Heart left ventricle (tissue), 16 donors: Measurements from ENCODE around the gene WBP1. TPM values are rescaled to one million over a fixed set of nuclear protein-coding genes. Genes with fewer than 3 reads are reported as not detected.

Experiments used
- ATAC-seq, 4 donors: fragments of 200-7000 bp; cut with Tn5 transposase; one replicate each; pipeline ENCODE4 v1.9.1; 2020 to 2022; ENCODE audit warnings: moderate library complexity in 4 of 4, mild to moderate bottlenecking in 3 of 4, moderate number of reproducible peaks in 1 of 4
- DNase-seq, 5 donors: peaks; one replicate each; pipeline ENCODE4 v3.0.0-alpha.2; 2020
- H3K27ac ChIP-seq, 12 donors: fragments of 200-600 bp; sonication (generic) in 4 of 12; one replicate each; pipeline versions ENCODE4 v1.5.0 to v1.8.0; 2016 to 2022; ENCODE audit warnings: mild to moderate bottlenecking in 2 of 12
- H3K27me3 ChIP-seq, 9 donors: fragments of 200-600 bp; sonication (generic) in 2 of 9; one replicate each; pipeline versions ENCODE4 v1.5.1 to v1.8.0; 2016 to 2022; ENCODE audit warnings: mild to moderate bottlenecking in 3 of 9
- H3K36me3 ChIP-seq, 9 donors: fragments of 200-600 bp; sonication (generic) in 2 of 9; one replicate each; pipeline versions ENCODE4 v1.5.0 to v1.8.0; 2018 to 2022; ENCODE audit warnings: mild to moderate bottlenecking in 2 of 9
- H3K4me1 ChIP-seq, 12 donors: fragments of 200-600 bp; sonication (generic) in 4 of 12; one replicate each; pipeline versions ENCODE4 v1.5.0 to v1.8.0; 2016 to 2022; ENCODE audit warnings: mild to moderate bottlenecking in 3 of 12
- H3K4me3 ChIP-seq, 12 donors: fragments of 200-600 bp; sonication (generic) in 4 of 12; one replicate each; pipeline versions ENCODE4 v1.5.0 to v1.8.0; 2017 to 2022; ENCODE audit warnings: mild to moderate bottlenecking in 9 of 12, moderate library complexity in 4 of 12
- H3K9me3 ChIP-seq, 12 donors: fragments of 200-600 bp; sonication (generic) in 4 of 12; one replicate each; pipeline versions ENCODE4 v1.5.0 to v1.8.0; 2016 to 2022; ENCODE audit warnings: mild to moderate bottlenecking in 1 of 12
- CTCF ChIP-seq, 12 donors: fragments of 200-600 bp; sonication (generic) in 4 of 12; IDR thresholded peaks; one replicate each; pipeline versions ENCODE4 v1.5.0 to v1.8.0; 2018 to 2022; ENCODE audit warnings: antibody characterized with exemption in 12 of 12, mild to moderate bottlenecking in 5 of 12
- POLR2A ChIP-seq, 2 donors: fragments of 450-650 bp; IDR thresholded peaks; one replicate each; pipeline ENCODE4 v1.6.1; 2017; ENCODE audit warnings: antibody characterized with exemption in 2 of 2, mild to moderate bottlenecking in 2 of 2, moderate library complexity in 2 of 2
- WGBS, 4 donors: extraction: QIAGEN DNeasy Blood & Tissue Kit in 2 of 4; methylation state at CpG; one replicate each; pipeline versions ENCODE4 v1.1.5 to v1.1.7; 2013 to 2018; 5-methylcytosine and 5-hydroxymethylcytosine counted together
- intact Hi-C, 10 donors: fragments of 100-400 bp; cut with DNase I; formaldehyde crosslinking; loops; one replicate each; pipeline versions ENCODE4 v1.11.1 to v1.14.2; 2022
- polyA plus RNA-seq, 2 donors: library from polyadenylated mRNA; stranded (reverse); fragments of 200-250 nt; gene quantifications; one replicate each; pipeline ENCODE4 v1.2.3, GENCODE V29; 2013
- total RNA-seq, 9 donors: library from RNA; depleted of rRNA in 2 of 9; stranded (reverse); fragments of >200 nt in 2 of 9; fragmentation: NEBNext Ultra II Directional in 3 of 9; extraction: Animal tissue kit (Norgen Biotek cat#: 25700) in 3 of 9; gene quantifications; one replicate each; pipeline versions ENCODE4 v1.1.0 to v1.2.4, GENCODE V29; 2016 to 2023
- donor health status: ischemic (EF 13 %, LVEDD 7.1; RV severe dilation, severe dysfunction).
- donor health status: healthy with polysubstance abuse.
- donor health status: DM: no; HTN: yes; CAD: no.
- donor health status: DM: no; HTN: no; CAD: no.
- donor health status: ischemic (EF 25% LVEDD 6.9; RV normal size, moderate dysfunction).
- donor health status: ischemic (EF 25% LVEDD 5.7; RV mildly dilated, moderate dysfunction).
- donor health status: healthy.
- donor health status: DM: yes; HTN: yes; CAD: no.
- donor health status: ischemic (EF 35%, LVEDD 5.7; RV mildly dilated, moderate dysfunction).
- donor health status: nonischemic (EF 11% LVEDD 7.7; RV severe dilation, severe dysfunction).
- donor health status: DM: yes; HTN: yes; CAD: no.
- donor health status: PGD.
- donor health status: ischemic (EF 29% LVEDD 5.4; RV normal size, mild dysfunction).
- donor health status: nonischemic (EF 23%, LVEDD 6.1; RV moderate dilation, normal function).

Gene WBP1
- total and polyA plus RNA-seq, 11 donors = 29.0 to 58.4 (median 42.4) TPM

GRCh38 chr2:74489906-74490305 lies 31.7 kb downstream of the WBP1 start:
- DNase-seq (no peak), ATAC-seq (no peak)
- H3K4me3 ChIP-seq = no peak overlapping the region
- 92 to 97% (median 92%) methylated on average over 9 of the region's 9 CpGs; no CpG with 5 or more reads in 1 of the 4 donors for WGBS, 4 donors
- H3K36me3 ChIP-seq = peaks cover 0 to 94% (median 69%) of the 10 kb centered on the region in 9 donors
- intact Hi-C loops = loop anchor here in 1 of 10 donors (5.0 kb wide), 1 partner anchor 37 kb away; the partner anchor contains the start of genes AUP1, DQX1 and HTRA2
- TF ChIP-seq CTCF (IDR thresholded peaks at IDR 0.05) (no peak), POLR2A (IDR thresholded peaks at IDR 0.05) (no peak)
- H3K27ac ChIP-seq = no peak overlapping the region
- H3K27me3 ChIP-seq = no peaks in the 10 kb centered on the region
- no peaks in the 10 kb centered on the region for H3K4me1 ChIP-seq
- H3K9me3 ChIP-seq = no peaks in the 10 kb centered on the region

GRCh38 chr2:74491648-74492544 lies 33.7 kb downstream of the WBP1 start:
- Histone ChIP-seq H3K4me3 (no peak overlapping the region), H3K27ac (no peak overlapping the region), H3K9me3 (no peaks in the 10 kb centered on the region), H3K4me1 (no peaks in the 10 kb centered on the region), H3K36me3 (peaks cover 0 to 74% (median 53%) of the 10 kb centered on the region in 9 donors), H3K27me3 (peaks cover 0 to 2% (median 0%) of the 10 kb centered on the region in 9 donors)
- intact Hi-C loops = no loop called here
- no peak for DNase-seq
- no peak for ATAC-seq
- TF ChIP-seq POLR2A (IDR thresholded peaks at IDR 0.05) = no peak
- TF ChIP-seq CTCF (IDR thresholded peaks at IDR 0.05) = no peak
- WGBS, 4 donors = 93 to 98% (median 95%) methylated on average over 11 to 12 of the region's 12 CpGs

- no peaks in the 10 kb centered on the region for H3K9me3 ChIP-seq
- intact Hi-C loops = no loop called here
- peaks cover 5 to 14% (median 11%) of the 10 kb centered on the region in 12 donors for H3K4me1 ChIP-seq
- H3K36me3 ChIP-seq = peaks cover 0 to 58% (median 46%) of the 10 kb centered on the region in 9 donors
- no peak for DNase-seq
- TF ChIP-seq POLR2A (IDR thresholded peaks at IDR 0.05) (no peak), CTCF (IDR thresholded peaks at IDR 0.05) (no peak)
- no peak overlapping the region for H3K27ac ChIP-seq
- H3K4me3 ChIP-seq = no peak overlapping the region
- H3K27me3 ChIP-seq = peaks cover 6 to 19% (median 13%) of the 10 kb centered on the region in 9 donors
- no peak for ATAC-seq
- WGBS, 4 donors = 88 to 95% (median 91%) methylated on average over 3 of the region's 3 CpGs
Measured at GRCh38 chr2:74493546-74493945, 35.3 kb downstream of the WBP1 start.

GRCh38 chr2:74495440-74495839 lies 37.2 kb downstream of the WBP1 start:
- Histone ChIP-seq H3K36me3 (peaks cover 0 to 41% (median 40%) of the 10 kb centered on the region in 9 donors), H3K27me3 (peaks cover 21 to 38% (median 32%) of the 10 kb centered on the region in 9 donors), H3K4me1 (peaks cover 5 to 31% (median 26%) of the 10 kb centered on the region in 12 donors), H3K27ac (no peak overlapping the region), H3K9me3 (no peaks in the 10 kb centered on the region), H3K4me3 (no peak overlapping the region)
- ATAC-seq (no peak), DNase-seq (no peak)
- no peak for TF ChIP-seq CTCF (IDR thresholded peaks at IDR 0.05)
- 83 to 94% (median 86%) methylated on average over 1 of the region's 1 CpG for WGBS, 4 donors
- intact Hi-C loops = no loop called here
